ACHN (cell line): Measurements from ENCODE around the gene NOL4L.

Experiments used
- DNase-seq: peaks from one replicate; pipeline ENCODE4 v3.0.0-alpha.2; 2015
- in situ Hi-C: cut with HindIII; loops from 2 replicates; pipeline ENCODE4 v1.10.0; 2017; ENCODE audit warnings: low sequenced_read_pairs, low pct_ligation_motif_present, low pct_unique_long_range_greater_than_20kb

The NOL4L gene, protein sequence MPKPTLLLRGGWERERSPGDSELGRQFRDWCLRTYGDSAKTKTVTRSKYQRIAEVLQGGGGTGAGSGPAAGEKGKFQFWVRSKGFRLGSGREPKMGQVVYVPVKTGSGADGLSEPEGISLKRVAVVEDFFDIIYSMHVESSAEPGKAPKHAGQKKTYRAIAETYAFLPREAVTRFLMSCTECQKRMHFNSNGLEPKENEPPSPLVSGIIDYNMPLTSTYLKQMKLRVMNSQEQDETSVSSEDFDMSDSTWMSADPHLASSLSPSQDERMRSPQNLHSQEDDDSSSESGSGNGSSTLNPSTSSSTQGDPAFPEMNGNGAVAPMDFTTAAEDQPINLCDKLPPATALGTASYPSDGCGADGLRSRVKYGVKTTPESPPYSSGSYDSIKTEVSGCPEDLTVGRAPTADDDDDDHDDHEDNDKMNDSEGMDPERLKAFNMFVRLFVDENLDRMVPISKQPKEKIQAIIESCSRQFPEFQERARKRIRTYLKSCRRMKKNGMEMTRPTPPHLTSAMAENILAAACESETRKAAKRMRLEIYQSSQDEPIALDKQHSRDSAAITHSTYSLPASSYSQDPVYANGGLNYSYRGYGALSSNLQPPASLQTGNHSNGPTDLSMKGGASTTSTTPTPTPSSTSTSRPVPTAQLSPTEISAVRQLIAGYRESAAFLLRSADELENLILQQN

GRCh38 chr20:32585011-32585585 is at the start of gene NOL4L:
TSS of gene NOL4L (minus strand) at chr20:32585333. CDS start at chr20:32584890, 443 bp downstream.
- peak; percentile 6 for DNase-seq
- in situ Hi-C loops = no loop called here

DNA sequence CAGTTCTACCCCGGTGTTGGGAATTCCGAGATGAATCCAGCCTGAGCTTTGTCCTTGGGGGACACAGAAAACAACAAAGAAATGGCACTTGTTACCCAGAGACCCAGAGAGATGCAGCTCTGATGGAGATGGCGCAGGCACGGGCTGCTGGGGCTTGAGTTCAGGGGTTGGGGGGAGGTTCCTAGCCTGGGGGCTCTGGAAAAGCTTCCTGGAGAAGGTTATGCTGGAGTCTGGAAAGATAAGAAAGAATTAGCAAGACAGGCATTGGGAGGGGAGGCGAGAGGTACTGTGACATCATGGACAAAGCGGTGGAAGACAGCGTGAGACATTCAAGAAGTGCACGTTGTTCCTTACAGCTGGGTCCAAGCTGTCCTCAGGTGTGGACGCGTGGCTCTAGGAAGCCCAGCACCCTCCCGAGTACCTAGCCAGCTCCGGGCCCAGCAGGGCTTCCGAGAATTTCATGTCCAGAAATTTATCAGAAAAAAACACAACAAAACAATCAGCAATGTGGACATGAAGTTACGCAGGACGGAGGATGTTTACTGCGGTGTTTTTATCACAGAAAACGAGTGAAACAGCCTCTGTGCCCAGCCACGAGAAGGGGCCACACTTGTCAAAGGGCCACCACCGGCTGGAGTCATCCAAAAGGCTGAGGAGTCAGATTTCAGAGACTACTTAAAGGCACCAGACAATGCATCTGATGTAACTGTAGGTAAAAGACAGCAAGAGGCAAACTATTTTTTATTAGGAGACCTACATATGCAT is 49.1 kb upstream of the NOL4L start:
- DNase-seq = no peak
- in situ Hi-C loops = loop anchor here (25.0 kb wide), 1 partner anchor 122 kb away; no protein-coding TSS in a partner anchor

- in situ Hi-C loops = loop anchor here (25.0 kb wide), 1 partner anchor 120 kb away; no protein-coding TSS in a partner anchor
- no peak for DNase-seq
Measured at GRCh38 chr20:32632461-32633354, 47.6 kb upstream of the NOL4L start.

DNA sequence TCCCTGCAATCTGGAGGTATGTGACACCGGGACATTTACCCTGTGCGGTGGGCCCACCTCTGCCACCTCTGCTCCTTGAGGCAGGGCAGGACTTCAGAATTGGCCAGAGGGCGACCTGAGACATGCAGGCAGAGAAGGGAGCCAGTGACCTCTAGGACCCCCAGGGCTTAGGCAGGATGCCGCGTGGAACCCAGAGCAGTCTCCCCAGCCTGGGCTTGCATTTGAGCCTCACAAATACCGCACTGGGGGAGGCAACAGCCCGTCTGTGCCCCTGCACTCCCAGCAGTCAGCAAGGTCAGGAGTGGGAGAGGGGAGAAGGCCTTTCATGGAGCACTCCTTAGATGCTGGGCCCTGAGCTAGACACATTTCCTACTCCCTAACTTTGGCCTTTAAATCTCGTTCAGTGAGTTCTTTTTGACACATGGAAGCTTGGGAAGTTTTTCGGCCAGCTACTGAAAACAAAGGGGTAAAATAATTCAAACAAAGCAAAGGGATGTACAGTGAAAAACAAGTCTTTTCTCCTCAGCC is 46.9 kb upstream of the NOL4L start:
- in situ Hi-C loops = loop anchor here (25.0 kb wide), 1 partner anchor 120 kb away; no protein-coding TSS in a partner anchor
- DNase-seq = no peak

DNA sequence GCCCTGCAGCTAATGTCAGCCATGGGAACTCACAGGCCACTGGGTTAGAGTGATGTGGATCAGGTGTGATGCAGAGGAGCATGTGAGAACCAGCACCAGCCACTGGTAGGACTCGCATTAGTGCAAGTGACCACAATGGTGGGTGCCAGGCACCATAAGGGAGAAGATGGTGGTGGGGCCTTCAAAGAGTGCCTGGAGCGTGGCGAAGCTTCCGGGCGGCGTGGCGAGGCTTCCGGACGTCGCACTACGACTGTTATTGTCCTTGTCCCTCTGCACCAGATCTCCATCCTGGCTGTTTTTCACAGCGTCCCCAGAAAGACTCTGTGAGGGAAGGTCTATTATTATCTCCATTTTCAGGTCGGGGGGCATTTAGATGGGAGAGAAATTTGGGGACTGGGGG is 44.7 kb upstream of the NOL4L start:
- in situ Hi-C loops = loop anchor here (25.0 kb wide), 1 partner anchor 118 kb away; no protein-coding TSS in a partner anchor
- no peak for DNase-seq

DNA sequence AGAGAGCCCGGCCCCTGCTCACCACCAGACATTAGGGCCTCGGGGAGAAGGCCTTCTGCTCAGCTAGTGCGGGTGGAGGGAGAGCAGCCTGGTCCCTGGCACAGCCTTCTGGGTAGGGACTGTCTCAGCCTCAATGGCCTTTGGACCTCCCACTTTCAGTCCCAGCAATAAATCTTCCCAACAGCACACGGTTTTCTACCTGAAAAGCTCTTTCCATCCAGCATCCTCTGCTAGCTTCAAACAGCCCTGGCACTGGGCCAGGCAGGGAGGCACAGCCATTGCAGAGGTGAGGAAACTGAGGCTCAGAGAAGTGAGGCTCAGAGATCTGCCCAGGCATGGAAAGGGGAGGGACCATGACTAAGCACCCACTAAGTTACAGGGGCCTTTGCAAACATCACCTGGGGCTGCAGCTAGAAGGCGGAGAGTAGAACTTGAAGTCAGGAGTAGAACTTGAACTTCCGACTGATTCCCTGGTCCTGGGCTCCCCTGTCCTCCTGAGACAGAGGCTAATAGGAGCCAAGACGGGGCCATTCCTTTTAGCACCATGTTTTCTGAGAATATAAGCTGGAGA is 43.9 kb upstream of the NOL4L start:
- in situ Hi-C loops = loop anchor here (25.0 kb wide), 1 partner anchor 117 kb away; no protein-coding TSS in a partner anchor
- DNase-seq = no peak

GRCh38 chr20:32626859-32627636 is 41.9 kb upstream of the NOL4L start:
- in situ Hi-C loops = loop anchor here (25.0 kb wide), 1 partner anchor 115 kb away; no protein-coding TSS in a partner anchor
- no peak for DNase-seq

DNA sequence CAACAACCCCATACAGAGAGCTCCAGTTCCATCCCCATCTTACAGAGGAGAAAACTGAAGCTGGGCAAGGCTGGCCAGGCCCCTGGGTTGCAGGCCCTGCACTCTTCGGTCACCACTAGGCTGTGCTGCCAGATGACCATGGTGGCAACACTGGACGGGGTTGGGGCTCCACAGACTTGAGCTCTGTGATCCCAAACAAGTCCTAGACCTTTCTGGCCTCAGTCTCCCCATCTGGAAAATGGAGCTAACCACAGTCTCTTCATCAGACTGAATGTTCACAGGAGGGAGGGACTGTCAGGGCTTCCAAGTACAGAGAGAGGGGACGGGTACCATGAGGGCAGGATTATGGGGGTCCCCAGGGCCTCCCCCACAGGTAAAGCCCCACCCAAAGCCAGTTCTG is 41.3 kb upstream of the NOL4L start:
- DNase-seq = no peak
- in situ Hi-C loops = loop anchor here (25.0 kb wide), 1 partner anchor 114 kb away; no protein-coding TSS in a partner anchor

DNA sequence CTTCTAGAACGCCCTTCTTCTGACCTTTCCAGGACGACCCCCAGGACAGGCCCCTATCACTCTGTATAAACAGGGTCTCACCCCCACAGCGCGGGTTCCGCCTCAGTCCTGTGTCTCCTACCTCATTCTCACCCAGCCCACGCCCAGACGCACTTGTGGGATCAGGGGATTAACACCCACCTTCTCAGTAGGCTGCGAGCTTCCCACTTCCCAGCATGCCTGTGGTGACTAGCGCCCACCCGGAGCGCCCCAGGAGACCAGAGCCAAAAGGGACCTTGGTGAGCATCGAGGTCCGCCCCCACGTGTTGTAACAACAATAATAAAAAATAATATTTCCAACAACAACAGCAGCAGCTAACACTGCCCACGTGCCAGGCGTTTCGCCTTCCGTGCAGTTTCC is 40.9 kb upstream of the NOL4L start:
- no peak for DNase-seq
- in situ Hi-C loops = loop anchor here (25.0 kb wide), 1 partner anchor 114 kb away; no protein-coding TSS in a partner anchor

GRCh38 chr20:32624687-32625345 is 39.7 kb upstream of the NOL4L start:
- in situ Hi-C loops = loop anchor here (25.0 kb wide), 1 partner anchor 113 kb away; no protein-coding TSS in a partner anchor
- DNase-seq = no peak

- no peak for DNase-seq
- in situ Hi-C loops = no loop called here
Measured at GRCh38 chr20:32623667-32624157, 38.6 kb upstream of the NOL4L start.

DNA sequence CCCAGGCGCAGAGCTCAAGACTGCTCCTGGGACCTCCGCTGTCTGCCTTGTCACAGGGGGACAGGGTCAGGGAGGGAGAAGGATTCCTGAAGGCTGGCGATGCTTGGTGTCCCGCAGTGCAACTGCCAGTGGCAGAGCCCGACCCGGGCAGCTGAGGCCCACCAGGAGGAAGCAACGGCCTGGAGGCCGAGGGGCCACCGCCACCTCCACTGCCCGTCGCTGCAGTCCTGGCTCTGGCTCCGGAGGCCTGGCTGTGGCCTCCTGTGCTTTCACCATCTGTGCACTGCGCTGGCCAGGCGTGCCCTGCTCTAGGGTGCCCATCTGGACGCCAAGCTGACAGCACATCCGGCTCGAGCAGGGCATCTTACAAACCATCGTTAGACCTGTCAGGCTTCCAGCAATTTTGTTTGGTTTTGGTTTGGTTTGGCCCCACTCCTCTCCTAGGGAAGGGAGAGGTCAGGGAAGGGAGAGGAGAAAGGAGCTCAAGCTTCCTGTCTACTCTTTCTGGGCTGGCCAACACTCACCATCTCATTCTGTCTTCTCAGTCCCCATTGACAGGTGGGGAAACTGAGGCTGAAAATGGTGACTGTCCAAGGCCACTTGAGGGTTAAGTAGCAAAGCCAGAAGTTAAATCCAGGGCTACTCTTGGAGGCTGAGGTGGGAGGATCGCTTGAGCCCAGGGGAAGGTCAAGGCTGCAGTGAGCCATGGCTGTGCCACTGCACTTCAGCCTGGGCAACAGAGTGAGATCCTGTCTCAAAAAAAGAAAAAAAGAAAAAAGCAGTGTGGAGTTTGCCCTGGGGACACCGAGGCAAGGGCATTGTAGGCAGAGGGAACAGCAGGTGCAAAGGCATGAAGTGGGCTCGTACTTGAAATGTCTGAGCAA is 37.7 kb upstream of the NOL4L start:
- DNase-seq = no peak
- in situ Hi-C loops = no loop called here

DNA sequence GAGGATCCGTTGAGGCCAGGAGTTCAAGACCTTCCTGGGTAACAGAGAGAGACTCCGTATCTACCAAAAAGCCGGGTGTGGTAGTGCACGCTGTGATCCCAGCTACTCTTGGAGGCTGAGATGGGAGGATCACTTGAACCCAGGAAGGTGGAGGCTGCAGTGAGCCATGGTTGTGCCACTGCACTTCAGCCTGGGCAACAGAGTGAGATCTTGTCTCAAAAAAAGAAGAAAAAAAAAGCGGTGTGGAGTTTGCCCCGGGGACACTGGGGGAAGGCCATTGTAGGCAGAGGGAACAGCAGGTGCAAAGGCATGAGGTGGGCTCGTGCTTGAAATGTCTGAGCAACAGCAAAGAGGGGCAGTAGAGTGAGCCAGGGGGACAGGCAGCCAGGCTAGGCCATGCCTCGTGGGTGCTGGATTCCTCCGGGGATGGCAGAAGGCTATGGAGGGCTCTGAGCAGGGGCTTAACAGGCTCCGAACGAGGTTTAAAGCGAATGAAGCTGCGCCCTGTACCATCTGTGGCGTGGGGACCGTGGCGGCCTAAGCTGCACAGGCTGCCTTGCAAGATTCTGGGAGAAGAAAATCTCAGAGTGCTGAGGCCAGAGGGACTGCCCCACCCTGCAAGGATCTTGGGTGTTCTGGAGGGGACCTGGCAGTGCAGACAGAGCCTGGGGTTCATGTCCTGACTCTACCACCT is 36.9 kb upstream of the NOL4L start:
- in situ Hi-C loops = no loop called here

More for the DNA sequence above, 36.9 kb upstream of the NOL4L start:
- DNase-seq = no peak
